Loucy (cell line): ENCODE measurements around the gene TMEM89.

Source experiments
- H2AFZ ChIP-seq: fragments of 200-600 bp; sonication (generic); 2 replicates; pipeline ENCODE4 v1.6.0; 2016; ENCODE audit warnings: antibody characterized with exemption, mild to moderate bottlenecking, low read length, moderate library complexity
- H3F3A ChIP-seq: fragments of 200-600 bp; 2 replicates; pipeline ENCODE4 v1.6.0; 2016; ENCODE audit warnings: antibody characterized with exemption, low read depth, mild to moderate bottlenecking
- H3K27me3 ChIP-seq: fragments of 200-600 bp; sonication (generic); 2 replicates; pipeline ENCODE4 v1.6.1; 2014; ENCODE audit warnings: low read length, mild to moderate bottlenecking; ENCODE audit not compliant: insufficient read depth, poor library complexity, severe bottlenecking
- H3K36me3 ChIP-seq: fragments of 200-600 bp; sonication (generic); 2 replicates; pipeline ENCODE4 v1.6.1; 2016; ENCODE audit warnings: low read length; ENCODE audit not compliant: insufficient read depth
- H3K4me1 ChIP-seq: fragments of 200-600 bp; sonication (generic); 2 replicates; pipeline ENCODE4 v1.5.1; 2014; ENCODE audit warnings: low read length, mild to moderate bottlenecking; ENCODE audit not compliant: insufficient read depth, poor library complexity, severe bottlenecking
- H3K4me2 ChIP-seq: fragments of 200-600 bp; sonication (generic); 2 replicates; pipeline ENCODE4 v1.6.0; 2014; ENCODE audit warnings: antibody characterized with exemption, low read length, low read depth, mild to moderate bottlenecking; ENCODE audit not compliant: poor library complexity, severe bottlenecking
- H3K4me3 ChIP-seq: fragments of 200-600 bp; sonication (generic); 2 replicates; pipeline ENCODE4 v1.5.1; 2014; ENCODE audit warnings: low read length, mild to moderate bottlenecking, mixed read lengths; ENCODE audit not compliant: poor library complexity, severe bottlenecking
- H3K79me2 ChIP-seq: fragments of 200-600 bp; sonication (generic); 2 replicates; pipeline ENCODE4 v1.6.1; 2014; ENCODE audit warnings: low read length; ENCODE audit not compliant: insufficient read depth
- H3K9ac ChIP-seq: fragments of 200-600 bp; sonication (generic); 2 replicates; pipeline ENCODE4 v1.6.0; 2014; ENCODE audit warnings: mild to moderate bottlenecking, low read depth, low read length, moderate library complexity; ENCODE audit not compliant: poor library complexity, severe bottlenecking
- H3K9me2 ChIP-seq: fragments of 200-600 bp; sonication (generic); replicated peaks from 2 replicates; pipeline ENCODE4 v1.6.1; 2016; ENCODE audit warnings: low read depth, low read length, mixed read lengths
- H3K9me3 ChIP-seq: fragments of 200-600 bp; sonication (generic); 2 replicates; pipeline ENCODE4 v1.6.1; 2014; ENCODE audit warnings: mild to moderate bottlenecking, antibody characterized with exemption, low read length, low read depth; ENCODE audit not compliant: insufficient read depth
- H4K20me1 ChIP-seq: fragments of 200-600 bp; sonication (generic); 2 replicates; pipeline ENCODE4 v1.6.0; 2014; ENCODE audit warnings: antibody characterized with exemption, low read length, mild to moderate bottlenecking; ENCODE audit not compliant: insufficient read depth, poor library complexity, severe bottlenecking
- CTCF ChIP-seq: fragments of 200-600 bp; sonication (generic); conservative IDR thresholded peaks from 2 replicates; pipeline ENCODE4 v1.5.1; 2014; ENCODE audit warnings: mild to moderate bottlenecking, antibody characterized with exemption, low read length
- EZH2phosphoT487 ChIP-seq: fragments of 200-600 bp; IDR thresholded peaks from 2 replicates; pipeline ENCODE4 v1.6.1; 2018; ENCODE audit warnings: antibody characterized with exemption, mild to moderate bottlenecking, moderate library complexity, borderline replicate concordance

TMEM89 gene

DNA sequence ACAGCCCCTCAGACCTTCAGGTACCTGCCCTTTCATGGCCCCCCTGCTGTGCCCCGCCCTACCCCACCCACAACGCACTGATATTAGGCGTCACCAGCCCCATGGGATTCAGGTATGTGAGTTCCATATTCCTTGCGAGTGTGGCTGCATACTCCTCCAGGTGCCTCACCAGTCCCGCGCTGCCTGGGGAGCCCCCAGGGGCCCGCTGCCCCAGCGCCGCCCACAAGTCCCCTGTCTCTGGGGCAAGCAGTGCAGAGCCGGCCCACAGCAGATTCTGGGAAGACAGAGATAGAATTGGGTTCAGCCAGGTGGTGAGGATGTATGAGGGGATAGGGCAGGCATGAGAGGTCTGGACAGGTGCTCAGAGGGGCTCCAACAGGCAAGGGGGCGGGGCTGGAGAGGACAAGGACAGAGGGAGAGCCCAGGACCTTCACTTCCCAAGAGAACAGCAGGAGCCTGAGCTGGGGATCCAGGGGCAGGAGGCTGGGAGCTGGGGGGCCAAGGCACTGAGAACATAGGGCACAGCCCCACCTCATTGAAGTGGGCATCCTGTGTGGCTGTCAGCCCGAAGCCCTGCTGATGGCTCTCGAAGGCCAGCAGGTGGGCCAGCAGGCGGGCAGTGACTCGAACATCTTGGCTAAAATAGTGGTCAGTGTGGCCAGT is 26.8 kb upstream of the TMEM89 start:
- Histone ChIP-seq H3K9me2 (no peaks in the 10 kb centered on the region), H3K9ac (no peak overlapping the region), H3K4me3 (no peak overlapping the region), H3F3A (no peaks in the 10 kb centered on the region), H3K79me2 (no peaks in the 10 kb centered on the region), H3K4me2 (no peak overlapping the region), H3K36me3 (no peaks in the 10 kb centered on the region), H3K9me3 (no peaks in the 10 kb centered on the region), H4K20me1 (no peaks in the 10 kb centered on the region), H2AFZ (no peak overlapping the region), H3K4me1 (no peaks in the 10 kb centered on the region), H3K27me3 (no peaks in the 10 kb centered on the region)
- TF ChIP-seq CTCF: no peak

- Histone ChIP-seq H3K4me2 (no peak overlapping the region), H2AFZ (no peak overlapping the region), H3K9ac (no peak overlapping the region), H4K20me1 (no peaks in the 10 kb centered on the region), H3F3A (no peaks in the 10 kb centered on the region), H3K4me1 (no peaks in the 10 kb centered on the region), H3K27me3 (no peaks in the 10 kb centered on the region), H3K36me3 (no peaks in the 10 kb centered on the region), H3K9me2 (no peaks in the 10 kb centered on the region), H3K79me2 (no peaks in the 10 kb centered on the region), H3K9me3 (no peaks in the 10 kb centered on the region), H3K4me3 (no peak overlapping the region)
- no peak for TF ChIP-seq CTCF
- TF ChIP-seq EZH2phosphoT487: no peak
These were observed 26.1 kb upstream of the TMEM89 start for GRCh38 chr3:48647714-48648113.

- no peak overlapping the region for H3K4me3 ChIP-seq
- no peaks in the 10 kb centered on the region for H3K4me1 ChIP-seq
- H3K9me2 ChIP-seq: no peaks in the 10 kb centered on the region
- no peak overlapping the region for H3K4me2 ChIP-seq
- no peaks in the 10 kb centered on the region for H3K9me3 ChIP-seq
- no peaks in the 10 kb centered on the region for H3F3A ChIP-seq
- no peak overlapping the region for H2AFZ ChIP-seq
- no peaks in the 10 kb centered on the region for H3K79me2 ChIP-seq
- H3K9ac ChIP-seq: no peak overlapping the region
- TF ChIP-seq EZH2phosphoT487 (no peak), CTCF (no peak)
- no peaks in the 10 kb centered on the region for H3K36me3 ChIP-seq
- no peaks in the 10 kb centered on the region for H4K20me1 ChIP-seq
- no peaks in the 10 kb centered on the region for H3K27me3 ChIP-seq
These were observed 23.6 kb upstream of the TMEM89 start for GRCh38 chr3:48644898-48645760.
